Measurements from ENCODE around the gene OR10J5.

DNA sequence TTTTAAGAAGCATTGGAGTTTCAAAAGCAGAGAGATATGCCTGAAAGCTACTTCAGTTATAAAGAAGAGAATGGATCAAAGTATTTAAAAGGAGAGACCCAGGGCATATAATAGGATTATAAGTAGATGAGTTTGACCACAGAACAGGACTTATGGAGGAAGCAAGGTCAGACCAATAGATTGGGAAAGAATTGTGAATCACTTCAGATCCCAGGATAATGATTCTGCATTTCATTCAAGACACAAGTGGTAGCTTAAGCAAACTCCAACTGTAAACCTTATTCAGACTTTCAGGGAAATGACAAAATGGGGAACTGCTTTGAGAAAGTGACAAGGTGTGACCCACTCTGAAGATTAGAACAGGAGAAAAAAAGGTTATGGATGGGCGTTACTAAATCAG is 18.9 kb upstream of the OR10J5 start:
- TF ChIP-seq, protein P1, sequence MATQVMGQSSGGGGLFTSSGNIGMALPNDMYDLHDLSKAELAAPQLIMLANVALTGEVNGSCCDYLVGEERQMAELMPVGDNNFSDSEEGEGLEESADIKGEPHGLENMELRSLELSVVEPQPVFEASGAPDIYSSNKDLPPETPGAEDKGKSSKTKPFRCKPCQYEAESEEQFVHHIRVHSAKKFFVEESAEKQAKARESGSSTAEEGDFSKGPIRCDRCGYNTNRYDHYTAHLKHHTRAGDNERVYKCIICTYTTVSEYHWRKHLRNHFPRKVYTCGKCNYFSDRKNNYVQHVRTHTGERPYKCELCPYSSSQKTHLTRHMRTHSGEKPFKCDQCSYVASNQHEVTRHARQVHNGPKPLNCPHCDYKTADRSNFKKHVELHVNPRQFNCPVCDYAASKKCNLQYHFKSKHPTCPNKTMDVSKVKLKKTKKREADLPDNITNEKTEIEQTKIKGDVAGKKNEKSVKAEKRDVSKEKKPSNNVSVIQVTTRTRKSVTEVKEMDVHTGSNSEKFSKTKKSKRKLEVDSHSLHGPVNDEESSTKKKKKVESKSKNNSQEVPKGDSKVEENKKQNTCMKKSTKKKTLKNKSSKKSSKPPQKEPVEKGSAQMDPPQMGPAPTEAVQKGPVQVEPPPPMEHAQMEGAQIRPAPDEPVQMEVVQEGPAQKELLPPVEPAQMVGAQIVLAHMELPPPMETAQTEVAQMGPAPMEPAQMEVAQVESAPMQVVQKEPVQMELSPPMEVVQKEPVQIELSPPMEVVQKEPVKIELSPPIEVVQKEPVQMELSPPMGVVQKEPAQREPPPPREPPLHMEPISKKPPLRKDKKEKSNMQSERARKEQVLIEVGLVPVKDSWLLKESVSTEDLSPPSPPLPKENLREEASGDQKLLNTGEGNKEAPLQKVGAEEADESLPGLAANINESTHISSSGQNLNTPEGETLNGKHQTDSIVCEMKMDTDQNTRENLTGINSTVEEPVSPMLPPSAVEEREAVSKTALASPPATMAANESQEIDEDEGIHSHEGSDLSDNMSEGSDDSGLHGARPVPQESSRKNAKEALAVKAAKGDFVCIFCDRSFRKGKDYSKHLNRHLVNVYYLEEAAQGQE (IDR thresholded peaks at IDR 0.05) = no peak
- TF ChIP-seq TAF1 (conservative IDR thresholded peaks at IDR 0.05) (no peak), NR2F2 (IDR thresholded peaks at IDR 0.05) (no peak), EGR1 (IDR thresholded peaks at IDR 0.05; ENCODE audit: low read depth in 2 of 2) (no peak), JUND (IDR thresholded peaks at IDR 0.05) (no peak), SP1 (IDR thresholded peaks at IDR 0.05) (no peak), RXRA (IDR thresholded peaks at IDR 0.05) (no peak)
- TF ChIP-seq, protein P2, sequence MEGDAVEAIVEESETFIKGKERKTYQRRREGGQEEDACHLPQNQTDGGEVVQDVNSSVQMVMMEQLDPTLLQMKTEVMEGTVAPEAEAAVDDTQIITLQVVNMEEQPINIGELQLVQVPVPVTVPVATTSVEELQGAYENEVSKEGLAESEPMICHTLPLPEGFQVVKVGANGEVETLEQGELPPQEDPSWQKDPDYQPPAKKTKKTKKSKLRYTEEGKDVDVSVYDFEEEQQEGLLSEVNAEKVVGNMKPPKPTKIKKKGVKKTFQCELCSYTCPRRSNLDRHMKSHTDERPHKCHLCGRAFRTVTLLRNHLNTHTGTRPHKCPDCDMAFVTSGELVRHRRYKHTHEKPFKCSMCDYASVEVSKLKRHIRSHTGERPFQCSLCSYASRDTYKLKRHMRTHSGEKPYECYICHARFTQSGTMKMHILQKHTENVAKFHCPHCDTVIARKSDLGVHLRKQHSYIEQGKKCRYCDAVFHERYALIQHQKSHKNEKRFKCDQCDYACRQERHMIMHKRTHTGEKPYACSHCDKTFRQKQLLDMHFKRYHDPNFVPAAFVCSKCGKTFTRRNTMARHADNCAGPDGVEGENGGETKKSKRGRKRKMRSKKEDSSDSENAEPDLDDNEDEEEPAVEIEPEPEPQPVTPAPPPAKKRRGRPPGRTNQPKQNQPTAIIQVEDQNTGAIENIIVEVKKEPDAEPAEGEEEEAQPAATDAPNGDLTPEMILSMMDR (IDR thresholded peaks at IDR 0.05; ENCODE audit: low read depth, low read length, missing input control) = no peak
- TF ChIP-seq, protein P3, sequence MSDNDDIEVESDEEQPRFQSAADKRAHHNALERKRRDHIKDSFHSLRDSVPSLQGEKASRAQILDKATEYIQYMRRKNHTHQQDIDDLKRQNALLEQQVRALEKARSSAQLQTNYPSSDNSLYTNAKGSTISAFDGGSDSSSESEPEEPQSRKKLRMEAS (IDR thresholded peaks at IDR 0.05) = no peak
- TF ChIP-seq, protein P4, sequence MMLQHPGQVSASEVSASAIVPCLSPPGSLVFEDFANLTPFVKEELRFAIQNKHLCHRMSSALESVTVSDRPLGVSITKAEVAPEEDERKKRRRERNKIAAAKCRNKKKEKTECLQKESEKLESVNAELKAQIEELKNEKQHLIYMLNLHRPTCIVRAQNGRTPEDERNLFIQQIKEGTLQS (IDR thresholded peaks at IDR 0.05) = no peak
